Measurements from ENCODE around the gene SLC30A3. TPM values are rescaled to one million over a fixed set of nuclear protein-coding genes. Genes with fewer than 3 reads are reported as not detected.

Gene SLC30A3
- total and polyA plus RNA-seq, 2 of the 4 experiments (the other 2 are of a cell fraction), result 0.15 TPM; not detected in 1

GRCh38 chr2:27306136-27306535 lies 43.3 kb upstream of the SLC30A3 start (continued):
- TF ChIP-seq, protein P1, sequence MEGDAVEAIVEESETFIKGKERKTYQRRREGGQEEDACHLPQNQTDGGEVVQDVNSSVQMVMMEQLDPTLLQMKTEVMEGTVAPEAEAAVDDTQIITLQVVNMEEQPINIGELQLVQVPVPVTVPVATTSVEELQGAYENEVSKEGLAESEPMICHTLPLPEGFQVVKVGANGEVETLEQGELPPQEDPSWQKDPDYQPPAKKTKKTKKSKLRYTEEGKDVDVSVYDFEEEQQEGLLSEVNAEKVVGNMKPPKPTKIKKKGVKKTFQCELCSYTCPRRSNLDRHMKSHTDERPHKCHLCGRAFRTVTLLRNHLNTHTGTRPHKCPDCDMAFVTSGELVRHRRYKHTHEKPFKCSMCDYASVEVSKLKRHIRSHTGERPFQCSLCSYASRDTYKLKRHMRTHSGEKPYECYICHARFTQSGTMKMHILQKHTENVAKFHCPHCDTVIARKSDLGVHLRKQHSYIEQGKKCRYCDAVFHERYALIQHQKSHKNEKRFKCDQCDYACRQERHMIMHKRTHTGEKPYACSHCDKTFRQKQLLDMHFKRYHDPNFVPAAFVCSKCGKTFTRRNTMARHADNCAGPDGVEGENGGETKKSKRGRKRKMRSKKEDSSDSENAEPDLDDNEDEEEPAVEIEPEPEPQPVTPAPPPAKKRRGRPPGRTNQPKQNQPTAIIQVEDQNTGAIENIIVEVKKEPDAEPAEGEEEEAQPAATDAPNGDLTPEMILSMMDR (conservative IDR thresholded peaks at IDR 0.05; ENCODE audit: low read depth, low read length), result no peak
- TF ChIP-seq SMC3 (IDR thresholded peaks at IDR 0.05; ENCODE audit: low read depth, low read length) (no peak), CHD1 (IDR thresholded peaks at IDR 0.05; ENCODE audit: low read depth, low read length) (no peak), NFE2L2 (IDR thresholded peaks at IDR 0.05; ENCODE audit: low read depth, low read length) (no peak), MXI1 (IDR thresholded peaks at IDR 0.05; ENCODE audit: borderline replicate concordance, low read depth, low read length) (no peak), POLR2A (IDR thresholded peaks at IDR 0.05; ENCODE audit: low read depth, low read length) (no peak)

Data from IMR-90 (cell line).